ENCODE results near the gene LARP4. TPM values are rescaled to one million over a fixed set of nuclear protein-coding genes. Genes with fewer than 3 reads are reported as not detected.
"Not testable (repeated sequence)": the region's sequence is repeated elsewhere in the genome, so short reads cannot be mapped to it uniquely, and the experiment has no call there.

Gene LARP4
- total RNA-seq, 2 donors from 2014 or later: 63.2 to 72.0 TPM

DNA sequence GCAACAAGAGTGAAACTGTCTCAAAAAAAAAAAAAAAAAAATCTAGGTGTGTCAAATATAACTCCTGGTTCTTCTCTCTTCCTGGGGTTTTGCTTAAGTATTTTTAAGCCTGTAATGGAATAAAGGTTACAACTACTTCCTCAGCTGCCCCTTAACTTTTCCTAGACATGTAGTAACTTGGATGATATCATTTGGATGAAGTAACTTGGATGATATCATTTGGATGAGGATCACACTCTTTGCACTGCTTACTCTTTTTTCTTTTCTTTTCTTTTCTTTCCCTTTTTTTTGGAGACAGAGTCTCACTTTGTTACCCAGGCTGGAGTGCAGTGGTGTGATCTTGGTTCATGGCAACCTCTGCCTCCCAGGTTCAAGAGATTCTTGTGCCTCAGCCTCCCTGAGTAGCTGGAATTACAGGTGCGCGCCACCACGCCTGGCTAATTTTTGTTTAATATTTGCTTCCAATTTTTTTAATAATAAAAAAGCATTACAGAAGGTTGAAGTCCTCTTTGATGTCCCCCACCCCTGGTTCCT, 3.5 kb upstream of the LARP4 start:
- no peak for DNase-seq (ENCODE audit: low spot score)
- intact Hi-C loops (cut with DNase I): no loop called here

DNA sequence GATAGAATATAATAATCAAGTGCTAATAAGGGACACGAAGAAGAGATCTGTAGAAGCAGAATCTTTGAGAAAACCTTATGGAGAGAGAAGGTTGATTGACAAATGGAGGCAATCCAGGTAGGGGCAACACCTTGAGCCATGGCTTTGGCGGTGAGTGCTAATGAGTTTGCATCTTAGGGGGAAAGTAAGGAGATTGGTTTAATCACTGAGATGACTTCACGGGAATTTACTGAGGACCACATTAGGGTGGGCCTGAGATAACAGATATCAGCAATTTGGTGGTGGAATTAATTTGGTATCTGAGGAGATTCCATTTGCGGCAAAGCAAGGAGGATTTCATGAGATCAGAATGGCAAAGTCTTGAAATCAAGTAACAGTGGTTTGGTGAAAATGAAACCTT, 1.8 kb upstream of the LARP4 start:
- no peak for DNase-seq (ENCODE audit: low spot score)
- intact Hi-C loops (cut with DNase I): no loop called here

DNA sequence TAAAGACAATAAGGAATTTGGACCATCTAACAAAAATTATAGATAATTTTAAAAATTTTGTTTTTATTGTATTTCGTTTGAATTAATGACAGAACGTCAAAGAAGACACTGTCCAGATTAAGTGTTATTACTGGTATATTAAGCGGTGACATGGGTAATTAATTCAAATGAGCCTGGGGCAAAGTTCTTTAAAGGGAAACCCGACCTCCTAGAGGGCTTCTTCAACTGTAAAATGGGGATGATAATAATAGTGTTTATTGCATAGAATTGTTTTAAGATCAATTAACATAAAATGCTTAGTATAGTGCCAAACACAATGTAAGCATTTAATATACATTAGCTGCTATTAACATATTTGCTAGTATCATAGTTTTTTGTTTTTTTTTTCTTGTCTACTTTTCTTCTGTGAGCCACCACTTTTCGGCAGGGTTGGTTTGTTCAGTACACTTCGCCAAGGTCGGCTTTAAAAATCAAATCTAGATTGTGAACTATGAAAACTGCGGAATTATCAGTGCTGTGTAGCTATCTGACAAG, 514 bp upstream of the LARP4 start:
- intact Hi-C loops (cut with DNase I): no loop called here
- no peak for DNase-seq (ENCODE audit: low spot score)

DNA sequence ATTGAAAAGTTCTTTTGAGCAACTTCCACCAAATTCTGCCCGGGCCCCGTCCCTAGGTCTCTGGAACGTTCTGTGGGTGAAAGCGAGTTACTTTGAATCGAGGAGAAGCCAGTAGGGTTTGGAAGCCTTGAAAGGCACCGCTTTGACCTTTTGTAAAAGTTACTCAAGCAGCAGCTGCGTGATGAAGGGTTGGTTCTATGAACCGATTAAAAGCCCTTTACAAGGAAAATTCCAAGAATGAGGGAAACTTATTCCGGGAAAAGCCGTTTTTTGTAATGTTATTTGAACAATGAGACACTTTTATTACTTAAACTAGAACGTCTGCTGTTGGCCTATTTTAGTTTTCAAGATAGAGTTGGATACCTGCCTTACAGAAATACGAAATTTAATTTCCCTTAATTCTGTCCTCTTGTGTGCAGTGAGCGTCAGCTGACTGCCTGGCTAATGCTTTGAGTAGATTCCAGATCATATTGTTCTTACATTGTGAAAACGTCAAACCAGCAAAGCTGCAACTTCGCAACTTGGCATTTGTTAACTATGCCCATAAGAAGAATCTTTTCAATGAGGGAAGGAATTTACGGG, 906 bp downstream of the LARP4 start:
- no peak for DNase-seq (ENCODE audit: low spot score)
- intact Hi-C loops (cut with DNase I): no loop called here

DNA sequence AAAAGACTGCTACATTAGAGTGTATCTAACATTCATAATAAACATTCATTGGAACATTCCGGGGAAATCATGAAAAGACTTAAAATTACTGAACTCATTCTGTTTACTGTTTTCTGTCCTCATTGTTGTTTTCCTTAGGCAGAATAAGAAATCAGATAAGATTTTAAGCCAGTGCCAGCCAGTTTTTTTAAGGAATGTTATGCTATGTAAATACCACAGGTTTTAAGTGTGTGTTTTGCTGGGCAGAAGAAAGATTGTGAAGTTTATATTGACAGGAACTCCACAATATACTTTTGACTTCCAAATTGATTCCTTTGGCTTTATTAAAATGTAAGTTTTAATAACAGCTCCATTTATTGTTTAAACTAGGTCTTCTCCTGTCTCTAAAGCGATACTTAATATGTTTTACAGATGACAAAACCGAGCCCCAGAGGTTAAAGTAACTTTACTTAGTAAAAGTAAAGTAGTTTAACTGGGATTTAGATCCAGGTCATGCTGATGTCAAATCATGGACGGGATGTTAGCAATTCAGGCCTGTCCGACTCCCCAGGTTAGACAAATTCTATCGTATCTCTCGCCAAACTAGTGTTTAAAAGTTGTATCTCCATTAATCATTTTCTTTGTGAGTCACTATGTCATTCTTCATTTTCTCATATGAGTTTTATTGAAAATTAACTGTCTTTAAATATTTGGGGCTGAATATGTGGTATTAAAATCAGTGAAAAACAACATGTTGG, 1.7 kb downstream of the LARP4 start:
- DNase-seq (ENCODE audit: low spot score): no peak
- intact Hi-C loops (cut with DNase I): no loop called here

DNA sequence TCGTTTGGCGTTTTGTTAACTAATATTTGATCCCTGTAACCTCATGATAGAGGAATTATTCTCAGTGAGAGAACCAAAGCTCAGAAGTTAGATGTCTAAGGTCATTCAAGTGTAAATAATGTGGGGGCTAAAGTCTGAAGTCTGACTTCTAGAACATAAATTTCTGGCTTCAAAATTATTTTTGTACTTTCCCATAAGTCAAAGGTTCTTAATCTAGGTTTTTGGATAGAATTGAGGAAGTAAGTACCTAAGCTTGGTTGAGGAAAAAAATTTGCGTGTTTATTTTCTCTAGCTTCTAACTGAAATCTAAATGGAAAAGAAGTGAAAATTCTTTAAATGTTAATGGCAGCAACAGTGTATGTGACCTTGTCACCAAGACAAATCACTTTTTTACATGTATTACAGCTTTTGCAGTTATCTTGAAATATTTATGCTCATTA, 2.3 kb downstream of the LARP4 start:
- no peak for DNase-seq (ENCODE audit: low spot score)
- intact Hi-C loops (cut with DNase I): no loop called here

DNA sequence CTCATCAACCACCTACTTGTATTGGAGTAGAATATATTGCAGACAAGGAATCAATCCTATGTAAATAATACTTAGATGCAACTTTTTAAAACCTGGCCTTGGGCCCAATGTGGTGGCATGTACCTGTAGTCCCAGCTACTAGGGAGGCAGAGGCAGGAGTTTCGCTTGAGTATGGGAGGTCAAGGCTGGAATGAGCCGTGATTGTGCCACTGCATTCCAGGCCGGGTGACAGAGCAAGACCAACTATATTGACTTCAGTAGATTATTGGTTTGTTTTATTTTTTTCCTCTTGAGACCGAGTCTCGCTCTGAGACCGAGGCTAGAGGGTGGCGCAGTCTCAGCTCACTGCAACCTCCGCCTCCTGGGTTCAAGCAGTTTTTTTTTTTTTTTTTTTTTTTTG, 3.6 kb downstream of the LARP4 start:
- DNase-seq (ENCODE audit: low spot score): peak; percentile 23
- intact Hi-C loops (cut with DNase I): no loop called here

DNA sequence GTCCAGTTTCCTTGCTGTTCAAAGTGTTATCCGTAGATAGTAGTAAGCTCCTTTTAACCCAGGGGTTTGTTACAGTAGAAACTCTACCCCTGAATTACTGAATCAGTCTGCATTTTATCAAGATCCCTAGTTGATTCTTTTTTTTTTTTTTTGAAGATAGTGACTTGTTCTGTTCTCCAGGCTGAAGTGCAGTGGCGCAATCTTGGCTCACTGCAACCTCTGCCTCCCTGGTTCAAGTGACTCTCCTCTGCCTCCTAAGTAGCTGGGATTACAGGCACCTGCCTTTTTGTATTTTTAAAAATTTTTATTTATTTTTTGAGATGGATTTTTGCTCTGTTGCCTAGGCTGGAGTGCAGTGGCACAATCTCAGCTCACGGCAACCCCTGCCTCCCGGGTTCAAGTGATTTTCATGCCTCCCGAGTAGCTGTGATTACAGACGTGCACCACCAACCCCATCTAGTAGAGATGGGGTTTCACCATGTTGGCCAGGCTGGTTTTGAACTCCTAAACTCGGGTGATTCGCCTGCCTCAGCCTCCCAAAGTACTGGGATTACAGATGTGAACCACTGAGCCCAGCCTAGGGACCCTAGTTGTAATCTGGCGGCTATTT, 10.5 kb downstream of the LARP4 start:
- DNase-seq (ENCODE audit: low spot score): peak; percentile 51
- intact Hi-C loops (cut with DNase I): no loop called here

DNA sequence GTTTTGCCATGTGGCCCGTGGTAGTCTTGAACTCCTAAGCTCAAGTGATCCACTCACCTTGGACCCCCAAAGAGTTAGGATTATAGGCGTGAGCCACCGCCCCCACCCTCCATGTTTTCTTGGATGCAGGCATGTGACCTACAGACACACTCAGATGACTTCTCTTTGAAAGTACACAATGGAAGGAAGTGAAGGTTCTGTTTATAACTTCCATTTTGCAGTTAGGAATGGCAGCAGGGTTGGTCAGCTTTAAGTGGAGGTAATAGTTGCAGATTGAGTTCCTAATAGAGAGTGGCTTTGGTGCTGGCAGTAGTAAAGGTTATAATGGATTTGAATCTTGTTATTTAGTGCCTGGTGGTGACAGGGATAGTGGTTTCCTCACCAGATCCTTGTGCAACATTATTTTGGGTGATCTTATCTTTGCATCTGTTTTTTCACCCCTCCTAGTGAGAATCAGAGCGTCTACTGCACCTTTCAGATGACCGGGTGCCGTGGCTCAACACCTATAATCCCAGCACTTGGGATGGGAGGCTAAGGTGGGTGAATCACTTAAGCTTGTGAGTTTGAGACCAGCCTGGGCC, 15.3 kb downstream of the LARP4 start:
- intact Hi-C loops (cut with DNase I): no loop called here
- DNase-seq (ENCODE audit: low spot score): peak; percentile 32

DNA sequence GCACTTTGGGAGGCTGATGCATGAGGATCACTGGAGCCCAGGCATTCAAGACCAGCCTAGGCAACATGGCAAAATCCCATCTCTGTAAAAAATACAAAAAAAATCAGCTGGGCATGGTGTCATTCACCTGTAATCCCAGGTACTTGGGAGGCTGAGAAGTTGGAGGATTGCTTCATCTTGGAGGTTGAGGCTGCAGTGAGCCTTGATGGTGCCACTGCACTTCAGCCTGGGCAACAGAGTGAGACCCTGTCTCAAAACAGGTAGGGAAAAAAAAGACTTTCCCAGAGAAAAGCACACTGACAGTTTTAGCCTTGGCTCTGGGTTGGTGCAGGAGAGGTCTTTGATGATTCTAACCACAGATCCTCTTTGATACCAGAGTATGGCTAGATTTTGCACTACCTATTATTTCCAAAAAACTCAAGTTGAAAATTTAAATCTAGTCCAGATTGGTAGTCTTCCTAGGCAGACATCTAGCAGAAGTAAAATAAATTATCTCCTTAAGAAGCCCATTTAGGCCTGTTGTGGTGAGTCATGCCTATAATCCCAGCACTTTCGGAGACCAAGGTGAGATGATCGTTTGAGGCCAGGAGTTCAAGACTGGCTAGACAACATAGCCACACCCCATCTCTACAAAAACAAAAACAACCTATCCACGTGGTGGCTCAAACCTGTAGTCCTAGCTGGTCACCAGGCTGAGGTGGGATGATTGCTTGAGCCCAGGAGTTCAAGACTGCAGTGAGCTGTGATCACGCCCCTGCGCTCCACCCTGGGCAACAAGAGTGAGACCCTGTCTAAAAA, 18.6 kb downstream of the LARP4 start:
- DNase-seq (ENCODE audit: low spot score): no peak
- intact Hi-C loops (cut with DNase I): no loop called here

DNA sequence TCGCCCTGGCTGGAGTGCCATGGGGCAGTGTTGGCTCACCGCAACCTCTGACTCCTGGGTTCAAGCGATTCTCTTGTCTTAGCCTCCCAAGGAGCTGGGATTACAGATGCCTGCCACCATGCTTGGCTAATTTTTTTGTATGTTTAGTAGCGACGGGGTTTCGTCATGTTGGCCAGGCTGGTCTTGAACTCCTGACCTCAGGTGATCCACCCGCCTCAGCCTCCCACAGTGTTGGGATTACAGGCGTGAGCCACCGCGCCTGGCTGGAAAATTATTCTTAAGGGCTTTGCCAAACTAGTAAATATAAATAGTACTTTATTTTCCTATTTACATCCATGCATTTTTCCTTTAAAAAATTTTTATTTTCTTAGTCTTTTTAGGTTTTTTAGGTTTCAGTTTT, 22.2 kb downstream of the LARP4 start:
- intact Hi-C loops (cut with DNase I); DNase-seq (ENCODE audit: low spot score): not testable (repeated sequence)

DNA sequence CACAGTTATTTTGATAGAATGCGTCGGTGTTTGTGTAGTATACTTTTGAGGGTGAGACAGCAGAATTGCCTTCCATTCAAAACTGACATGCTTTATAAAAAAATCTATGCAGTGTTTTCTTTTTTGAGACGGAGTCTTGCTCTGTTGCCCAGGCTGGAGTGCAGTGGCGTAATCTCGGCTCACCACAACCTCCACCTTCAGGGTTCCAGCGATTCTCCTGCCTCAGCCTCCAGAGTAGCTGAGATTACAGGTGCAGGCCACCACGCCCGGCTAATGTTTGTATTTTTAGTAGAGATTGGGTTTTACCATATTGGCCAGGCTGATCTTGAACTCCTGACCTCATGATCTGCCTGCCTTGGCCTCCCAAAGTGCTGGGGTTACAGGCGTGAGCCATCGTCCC, 22.7 kb downstream of the LARP4 start:
- DNase-seq (ENCODE audit: low spot score); intact Hi-C loops (cut with DNase I): not testable (repeated sequence)

DNA sequence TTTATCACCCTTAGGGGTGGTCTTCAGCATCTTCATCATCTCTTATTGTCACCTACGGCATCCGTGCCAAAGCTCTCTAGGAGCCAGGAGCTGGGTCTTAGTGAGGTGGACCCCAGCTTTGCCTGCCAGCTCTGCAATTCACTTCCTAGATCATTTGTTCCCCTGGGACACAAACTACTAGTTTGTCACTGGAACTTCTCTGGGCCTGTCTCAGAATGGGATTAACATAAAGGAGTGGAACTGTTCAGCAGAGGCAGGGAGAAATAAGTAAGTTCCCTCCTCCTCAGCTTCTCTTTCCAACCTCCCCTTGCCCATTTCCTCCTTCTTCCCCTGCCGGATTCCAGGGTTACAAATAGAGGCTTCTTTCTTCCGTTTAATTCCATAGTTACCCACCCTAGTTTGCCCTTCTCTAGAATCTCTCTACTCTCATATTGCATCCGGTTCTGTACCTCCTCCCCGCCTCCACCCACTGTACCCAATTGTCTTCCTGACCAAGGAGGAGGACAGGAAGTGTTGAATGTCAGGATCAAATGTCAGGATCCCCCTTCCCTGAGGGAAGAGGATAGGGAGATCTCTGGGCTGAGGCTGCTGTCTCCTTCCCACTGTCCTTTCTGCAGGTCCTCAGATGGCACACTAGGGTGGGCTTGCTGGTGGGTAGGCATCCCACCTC, 25.0 kb downstream of the LARP4 start:
- intact Hi-C loops (cut with DNase I): no loop called here
- DNase-seq (ENCODE audit: low spot score): no peak

DNA sequence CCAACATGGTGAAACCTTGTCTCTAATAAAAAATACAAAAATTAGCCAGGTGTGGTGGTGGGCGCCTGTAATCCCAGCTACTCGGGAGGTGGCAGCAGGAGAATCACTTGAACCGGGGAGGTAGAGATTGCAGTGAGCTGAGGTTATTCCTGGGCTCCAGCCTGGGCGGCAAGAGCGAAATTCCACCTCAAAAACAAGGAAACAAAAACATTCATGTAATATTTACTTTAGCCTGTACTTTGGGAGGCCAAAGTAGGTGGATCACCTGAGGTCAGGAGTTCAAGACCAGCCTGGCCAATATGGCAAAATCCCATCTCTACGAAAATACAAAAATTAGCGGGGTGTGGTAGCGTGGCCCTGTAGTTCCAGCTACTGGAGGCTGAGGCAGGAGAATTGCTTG, 31.0 kb downstream of the LARP4 start:
- intact Hi-C loops (cut with DNase I); DNase-seq (ENCODE audit: low spot score): not testable (repeated sequence)

DNA sequence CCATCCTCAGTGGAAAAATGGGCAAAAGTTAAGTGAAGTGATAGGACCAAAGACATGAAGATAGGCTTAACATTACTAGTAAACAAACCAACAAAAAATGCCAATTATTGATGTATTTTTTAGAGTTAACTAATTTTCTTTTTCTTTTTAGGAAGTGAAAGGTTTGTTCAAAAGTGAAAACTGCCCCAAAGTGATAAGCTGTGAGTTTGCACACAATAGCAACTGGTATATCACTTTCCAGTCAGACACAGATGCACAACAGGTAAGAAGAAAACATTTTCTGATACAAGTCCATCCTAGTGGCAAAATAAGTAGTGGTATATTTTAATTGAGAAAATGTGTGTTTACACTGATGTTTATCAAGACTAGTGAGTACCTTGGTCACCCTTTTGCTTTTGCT, 39.6 kb downstream of the LARP4 start:
- DNase-seq (ENCODE audit: low spot score): no peak
- intact Hi-C loops (cut with DNase I): no loop called here

DNA sequence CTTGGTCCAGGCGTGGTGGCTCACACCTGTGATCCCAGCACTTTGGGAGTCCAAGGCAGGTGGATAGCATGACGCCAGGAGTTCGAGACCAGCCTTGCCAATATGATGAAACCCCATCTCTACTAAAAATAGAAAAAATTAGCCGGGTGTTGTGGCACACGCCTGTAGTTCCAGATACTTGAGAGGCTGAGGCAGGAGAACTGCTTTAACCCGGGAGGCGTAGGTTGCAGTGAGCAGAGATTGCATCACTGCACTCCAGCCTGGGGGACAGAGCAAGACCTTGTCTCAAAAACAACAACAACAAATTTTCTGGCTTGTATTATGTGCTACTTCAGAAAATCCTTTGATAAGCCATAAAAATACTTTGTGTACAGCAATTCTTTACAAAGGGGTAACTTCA, 41.1 kb downstream of the LARP4 start:
- no peak for DNase-seq (ENCODE audit: low spot score)
- intact Hi-C loops (cut with DNase I): no loop called here

DNA sequence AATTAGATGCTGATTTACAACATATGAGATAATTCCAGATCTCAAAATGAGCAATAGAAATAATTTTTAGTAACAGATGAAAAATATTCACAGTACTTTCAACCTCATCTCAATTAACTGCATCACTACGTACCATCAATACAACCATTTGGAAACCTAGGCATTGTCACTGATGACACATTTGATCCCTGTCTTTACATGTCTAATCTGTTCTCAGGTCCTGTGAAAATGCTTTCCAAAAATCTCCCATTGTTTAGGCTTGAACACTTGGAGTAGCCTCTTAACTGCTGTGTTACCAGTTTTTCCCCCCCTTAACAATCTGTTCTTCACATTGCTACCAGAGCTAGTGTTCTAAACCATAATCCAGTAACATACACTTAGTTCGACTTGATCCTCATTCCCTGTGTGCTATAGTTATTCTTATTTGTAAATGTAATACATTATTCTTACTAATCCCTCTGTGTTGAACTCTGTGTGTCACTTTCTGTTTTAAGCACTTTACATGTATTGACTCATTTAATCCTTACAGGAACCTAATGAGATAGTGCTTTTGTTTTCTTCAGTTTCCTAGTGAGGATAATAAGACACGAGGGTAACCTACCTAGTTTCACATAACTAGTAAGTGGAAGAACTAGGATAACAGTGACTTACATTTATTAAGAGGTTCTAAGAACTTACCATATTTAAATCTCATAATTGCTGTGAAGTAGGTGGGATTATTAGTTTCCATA, 41.7 kb downstream of the LARP4 start:
- intact Hi-C loops (cut with DNase I): no loop called here
- no peak for DNase-seq (ENCODE audit: low spot score)

DNA sequence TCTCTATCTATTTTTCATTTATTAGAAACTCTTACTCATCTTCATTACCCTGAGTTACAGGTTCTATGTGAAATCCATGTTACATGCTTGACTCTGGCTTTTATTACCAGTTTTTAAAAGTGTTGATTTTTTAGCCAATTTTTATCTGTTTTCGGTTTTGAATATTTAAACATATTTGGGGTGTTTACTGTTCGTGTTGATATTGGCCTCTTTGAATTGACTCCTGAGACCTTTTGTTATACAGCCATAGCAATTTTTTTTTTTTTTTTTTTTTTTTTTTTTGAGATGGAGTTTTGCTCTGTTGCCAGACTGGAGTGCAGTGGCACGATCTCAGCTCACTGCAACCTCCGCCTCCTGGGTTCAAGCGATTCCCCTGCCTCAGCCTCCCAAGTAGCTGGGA, 49.0 kb downstream of the LARP4 start:
- DNase-seq (ENCODE audit: low spot score): not testable (repeated sequence)

More for the DNA sequence above, 49.0 kb downstream of the LARP4 start:
- intact Hi-C loops (cut with DNase I): not testable (repeated sequence)

Measured in posterior vena cava (tissue), 2 donors.